Caco-2 (cell line): Measurements from ENCODE around the gene SRGAP1. TPM values are rescaled to one million over a fixed set of nuclear protein-coding genes. Genes with fewer than 3 reads are reported as not detected.
A peak's percentile ranks its signal among the peaks of the same experiment; 100 is the strongest.

Experiments
- BruUV-seq: library from RNA; stranded (reverse); fragments of 400-500 nt; replicated peaks from 2 replicates; lab custom pipeline; 2021; lab: Mats Ljungman, UMichigan
- CTCF ChIA-PET: fragments of 300-600 bp; sonication (Branson Sonifier 250); formaldehyde crosslinking; loops from one replicate; lab custom pipeline; 2022; ENCODE audit warnings: antibody characterized with exemption; lab: Charles Lee
- POLR2A ChIA-PET: fragments of 300-600 bp; sonication (Branson Sonifier 250); formaldehyde crosslinking; loops from one replicate; lab custom pipeline; 2022; ENCODE audit warnings: antibody characterized with exemption; lab: Charles Lee
- DNase-seq, 2 experiments: peaks; one replicate each; pipeline versions ENCODE4 v3.0.0 to v3.0.0-alpha.2; 2020 to 2022
- H3K27me3 ChIP-seq: replicated peaks from 2 replicates; pipeline ENCODE4 v1.6.0; 2011; ENCODE audit warnings: low read length; ENCODE audit not compliant: control insufficient read depth, insufficient read depth
- H3K36me3 ChIP-seq: 2 replicates; pipeline ENCODE4 v1.5.1; 2011; ENCODE audit warnings: low read length; ENCODE audit not compliant: control insufficient read depth, insufficient read depth
- H3K4me1 ChIP-seq: fragments of 250-450 bp; sonication (Bioruptor Pico); 2 replicates; pipeline ENCODE4 v1.5.1; 2020; ENCODE audit warnings: mild to moderate bottlenecking
- H3K4me3 ChIP-seq: 2 replicates; pipeline ENCODE4 v1.5.1; 2011; ENCODE audit warnings: low read depth, mild to moderate bottlenecking, control low read depth, low read length
- H3K9me3 ChIP-seq: fragments of 250-450 bp; sonication (Bioruptor Pico); 2 replicates; pipeline ENCODE4 v1.5.1; 2020; ENCODE audit warnings: mild to moderate bottlenecking, moderate library complexity
- H3K27ac Mint-ChIP-seq: one replicate; pipeline ENCODE4 v1.8.0; 2022; ENCODE audit warnings: mixed read lengths; ENCODE audit not compliant: unreplicated experiment
- H3K27me3 Mint-ChIP-seq: one replicate; pipeline ENCODE4 v1.8.0; 2022; ENCODE audit warnings: mixed read lengths; ENCODE audit not compliant: insufficient read depth, unreplicated experiment
- H3K36me3 Mint-ChIP-seq: one replicate; pipeline ENCODE4 v1.8.0; 2022; ENCODE audit warnings: mild to moderate bottlenecking, mixed read lengths; ENCODE audit not compliant: insufficient read depth, unreplicated experiment
- H3K4me1 Mint-ChIP-seq: one replicate; pipeline ENCODE4 v1.8.0; 2022; ENCODE audit warnings: low read depth, mixed read lengths; ENCODE audit not compliant: unreplicated experiment
- H3K4me3 Mint-ChIP-seq: one replicate; pipeline ENCODE4 v1.8.0; 2022; ENCODE audit warnings: mild to moderate bottlenecking, moderate library complexity, mixed read lengths; ENCODE audit not compliant: unreplicated experiment
- H3K9me3 Mint-ChIP-seq: one replicate; pipeline ENCODE4 v1.8.0; 2022; ENCODE audit warnings: mixed read lengths; ENCODE audit not compliant: unreplicated experiment
- CTCF ChIP-seq, 2 experiments: fragments of 200-600 bp in 1 of 2; IDR thresholded peaks; 1 replicate in 1 of 2; 2 replicates in 1 of 2; pipeline versions ENCODE4 v1.5.1 to v1.8.0; 2011 to 2022; ENCODE audit warnings: antibody characterized with exemption in 1 of 2, control low read depth in 1 of 2, inconsistent platforms in 1 of 2, low read depth in 1 of 2, low read length in 1 of 2, mild to moderate bottlenecking in 1 of 2, moderate library complexity in 1 of 2; ENCODE audit not compliant: insufficient read depth in 1 of 2, severe bottlenecking in 1 of 2, unreplicated experiment in 1 of 2
- intact Hi-C: fragments of 100-400 bp; cut with micrococcal nuclease; formaldehyde crosslinking; loops from one replicate; pipeline ENCODE4 v1.10.0; 2022; ENCODE audit not compliant: unreplicated experiment
- total RNA-seq: library from RNA; stranded (reverse); gene quantifications from 2 replicates; pipeline ENCODE4 v1.2.3, GENCODE V29; 2022

SRGAP1 gene
- total RNA-seq, 1 experiment from 2014 or later, result 22.1 TPM

DNA sequence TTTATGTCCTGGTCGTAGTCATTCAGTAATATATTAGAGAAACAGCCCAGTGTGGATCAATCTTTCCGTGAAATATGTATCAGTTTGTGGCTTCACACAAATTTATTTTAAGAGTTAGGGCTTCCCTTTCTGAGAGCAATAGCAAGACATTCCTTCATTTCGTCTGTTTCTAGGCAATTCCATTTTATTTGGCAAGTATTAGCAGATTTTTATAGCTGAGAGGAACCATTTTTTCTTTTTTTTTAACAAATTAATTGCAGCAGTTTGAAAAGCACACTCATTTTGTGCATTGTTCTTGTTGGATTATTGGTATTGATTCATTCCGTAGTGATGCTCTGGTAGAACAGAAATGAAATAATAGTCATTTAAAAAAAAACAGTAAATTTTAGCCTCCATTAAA is 132.9 kb downstream of the SRGAP1 start:
- ChIA-PET POLR2A (interaction anchor here (0.7 kb wide), 1 partner anchor 74 kb away, joined by 3 read pairs; no protein-coding TSS in a partner anchor), CTCF (interaction anchor here (0.7 kb wide), 1 partner anchor 1718 kb away, joined by 3 read pairs; no protein-coding TSS in a partner anchor)
- peaks cover 21% of the 10 kb centered on the region for H3K4me1 ChIP-seq
- intact Hi-C loops, result loop anchor here (5.0 kb wide), 1 partner anchor 130 kb away; no protein-coding TSS in a partner anchor
- Mint-ChIP-seq H3K9me3 (no peaks in the 10 kb centered on the region), H3K27ac (no peak overlapping the region), H3K27me3 (no peaks in the 10 kb centered on the region), H3K36me3 (no peaks in the 10 kb centered on the region), H3K4me1 (peaks cover 11% of the 10 kb centered on the region), H3K4me3 (no peak overlapping the region)
- no TSS peak for BruUV-seq
- H3K9me3 ChIP-seq, result no peaks in the 10 kb centered on the region
- H3K4me3 ChIP-seq, result no peak overlapping the region
- H3K36me3 ChIP-seq, result no peaks in the 10 kb centered on the region
- DNase-seq, result no peak
- H3K27me3 ChIP-seq, result no peaks in the 10 kb centered on the region
- no peak for TF ChIP-seq CTCF (IDR thresholded peaks at IDR 0.05; ENCODE audit: insufficient read depth in 1 of 2, low read depth in 1 of 2, low read length in 1 of 2, severe bottlenecking in 1 of 2, unreplicated experiment in 1 of 2)

- POLR2A ChIA-PET, result no interaction called here
Measured at GRCh38 chr12:63978519-63978918, 134.0 kb downstream of the SRGAP1 start.

DNA sequence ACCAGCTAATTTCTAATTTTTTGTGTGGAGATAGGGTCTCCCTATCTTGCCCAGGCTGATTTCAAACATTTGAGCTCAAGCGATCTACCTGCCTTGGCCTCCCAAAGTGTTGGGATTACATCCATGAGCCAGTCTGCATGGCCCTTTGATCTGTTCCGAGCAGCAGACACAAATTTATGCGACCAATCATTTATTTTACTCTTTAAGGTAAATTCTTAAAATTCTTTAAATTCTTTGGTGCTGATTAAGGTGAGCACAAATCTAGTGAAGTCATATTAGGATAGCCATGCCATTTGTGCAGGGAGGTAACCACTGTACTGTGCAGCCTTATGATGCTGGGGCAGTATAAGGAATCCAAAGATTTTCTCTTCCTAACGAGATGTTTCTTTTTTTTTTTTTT is 135.7 kb downstream of the SRGAP1 start:
- peak; percentile 24 to 54 for DNase-seq
- ChIA-PET POLR2A (no interaction called here), CTCF (no interaction called here)
- Mint-ChIP-seq H3K27ac (peak overlapping the region; percentile 13), H3K9me3 (no peaks in the 10 kb centered on the region), H3K4me1 (peaks cover 16% of the 10 kb centered on the region), H3K36me3 (peaks cover 10% of the 10 kb centered on the region), H3K4me3 (no peak overlapping the region), H3K27me3 (no peaks in the 10 kb centered on the region)
- Histone ChIP-seq H3K36me3 (no peaks in the 10 kb centered on the region), H3K27me3 (no peaks in the 10 kb centered on the region), H3K4me1 (peaks cover 21% of the 10 kb centered on the region), H3K9me3 (no peaks in the 10 kb centered on the region), H3K4me3 (no peak overlapping the region)
- TF ChIP-seq CTCF (IDR thresholded peaks at IDR 0.05; ENCODE audit: insufficient read depth in 1 of 2, low read depth in 1 of 2, low read length in 1 of 2, severe bottlenecking in 1 of 2, unreplicated experiment in 1 of 2), result no peak
- intact Hi-C loops, result no loop called here
- no TSS peak for BruUV-seq

More at GRCh38 chr12:63978519-63978918, 134.0 kb downstream of the SRGAP1 start:
- no peaks in the 10 kb centered on the region for H3K27me3 Mint-ChIP-seq
- intact Hi-C loops, result loop anchor here (5.0 kb wide), 1 partner anchor 131 kb away; no protein-coding TSS in a partner anchor
- Histone ChIP-seq H3K36me3 (no peaks in the 10 kb centered on the region), H3K4me1 (peaks cover 21% of the 10 kb centered on the region), H3K9me3 (no peaks in the 10 kb centered on the region), H3K4me3 (no peak overlapping the region), H3K27me3 (no peaks in the 10 kb centered on the region)
- no peaks in the 10 kb centered on the region for H3K36me3 Mint-ChIP-seq
- CTCF ChIA-PET, result no interaction called here
- no peak for DNase-seq
- no peak for TF ChIP-seq CTCF (IDR thresholded peaks at IDR 0.05; ENCODE audit: insufficient read depth in 1 of 2, low read depth in 1 of 2, low read length in 1 of 2, severe bottlenecking in 1 of 2, unreplicated experiment in 1 of 2)
- H3K4me1 Mint-ChIP-seq, result peaks cover 11% of the 10 kb centered on the region
- no TSS peak for BruUV-seq
- H3K9me3 Mint-ChIP-seq, result no peaks in the 10 kb centered on the region
- no peak overlapping the region for H3K27ac Mint-ChIP-seq
- no peak overlapping the region for H3K4me3 Mint-ChIP-seq
